ENCODE measurements around the gene GCNA.

GRCh38 chrX:71622032-71622575 is 43.9 kb downstream of the GCNA start:
- TF ChIP-seq GATA2 (IDR thresholded peaks at IDR 0.05; ENCODE audit: low read depth, low read length) (no peak), GATA3 (IDR thresholded peaks at IDR 0.05; ENCODE audit: low read depth, low read length) (no peak)
